ENCODE measurements around the gene LRRC51. TPM values are rescaled to one million over a fixed set of nuclear protein-coding genes. Genes with fewer than 3 reads are reported as not detected.

The LRRC51 gene
- total and polyA plus RNA-seq, 2 donors, result 5.0 to 8.3 TPM

GRCh38 chr11:72103754-72104167, 23.1 kb downstream of the LRRC51 start:
- DNase-seq (ENCODE audit: extremely low spot score), result no peak
- Histone ChIP-seq H3K36me3 (ENCODE audit: insufficient read depth) (no peaks in the 10 kb centered on the region), H3K27ac (ENCODE audit: low read depth) (peak overlapping the region; percentile 83)

GRCh38 chr11:72105888-72106287, 25.2 kb downstream of the LRRC51 start, which contains the start of gene TOMT:
TOMT (plus strand) TSS chr11:72105924; CDS start chr11:72105952, 28 bp downstream.
- no peak for DNase-seq (ENCODE audit: extremely low spot score)
- Histone ChIP-seq H3K4me1 (ENCODE audit: insufficient read depth) (no peaks in the 10 kb centered on the region), H3K36me3 (ENCODE audit: insufficient read depth) (no peaks in the 10 kb centered on the region), H3K4me3 (ENCODE audit: low read depth, low read length) (no peak within 1 kb of the TSS), H3K27ac (ENCODE audit: low read depth) (no peak within 1 kb of the TSS)
- 96% methylated on average over 14 of the region's 14 CpGs for WGBS

More at GRCh38 chr11:72103754-72104167, 23.1 kb downstream of the LRRC51 start:
- Histone ChIP-seq H3K4me1 (ENCODE audit: insufficient read depth) (no peaks in the 10 kb centered on the region), H3K4me3 (ENCODE audit: low read depth, low read length) (no peak overlapping the region)
- WGBS, result 79% methylated on average over 11 of the region's 11 CpGs

GRCh38 chr11:72111300-72112142, 30.9 kb downstream of the LRRC51 start:
- H3K27ac ChIP-seq (ENCODE audit: low read depth), result peak overlapping the region; percentile 91
- H3K36me3 ChIP-seq (ENCODE audit: insufficient read depth), result no peaks in the 10 kb centered on the region
- no peak for DNase-seq (ENCODE audit: extremely low spot score)
- H3K4me1 ChIP-seq (ENCODE audit: insufficient read depth), result no peaks in the 10 kb centered on the region
- 1% methylated on average over 10 of the region's 10 CpGs for WGBS
- peak overlapping the region; percentile 37 for H3K4me3 ChIP-seq (ENCODE audit: low read depth, low read length)

GRCh38 chr11:72112143-72112977, 31.7 kb downstream of the LRRC51 start, which contains the start of gene ANAPC15:
ANAPC15 (minus strand) TSS chr11:72112695; CDS start chr11:72111276, 1,419 bp downstream.
- Histone ChIP-seq H3K4me1 (ENCODE audit: insufficient read depth) (no peaks in the 10 kb centered on the region), H3K36me3 (ENCODE audit: insufficient read depth) (no peaks in the 10 kb centered on the region), H3K4me3 (ENCODE audit: low read depth, low read length) (peak within 1 kb of the TSS; percentile 46), H3K27ac (ENCODE audit: low read depth) (peak within 1 kb of the TSS; percentile 91)
- DNase-seq (ENCODE audit: extremely low spot score), result peak; percentile 100
- under 1% methylated on average over 49 of the region's 49 CpGs for WGBS

GRCh38 chr11:72112978-72113808, 32.5 kb downstream of the LRRC51 start:
- DNase-seq (ENCODE audit: extremely low spot score), result no peak
- Histone ChIP-seq H3K4me3 (ENCODE audit: low read depth, low read length) (peak overlapping the region; percentile 46), H3K27ac (ENCODE audit: low read depth) (peak overlapping the region; percentile 82), H3K36me3 (ENCODE audit: insufficient read depth) (no peaks in the 10 kb centered on the region), H3K4me1 (ENCODE audit: insufficient read depth) (no peaks in the 10 kb centered on the region)
- 60% methylated on average over 9 of the region's 9 CpGs for WGBS

- Histone ChIP-seq H3K27ac (ENCODE audit: low read depth) (no peak overlapping the region), H3K36me3 (ENCODE audit: insufficient read depth) (no peaks in the 10 kb centered on the region), H3K4me3 (ENCODE audit: low read depth, low read length) (no peak overlapping the region), H3K4me1 (ENCODE audit: insufficient read depth) (no peaks in the 10 kb centered on the region)
- no peak for DNase-seq (ENCODE audit: extremely low spot score)
- 98% methylated on average over 1 of the region's 1 CpG for WGBS
Observed at GRCh38 chr11:72114570-72114969, 33.9 kb downstream of the LRRC51 start.

- WGBS, result 90% methylated on average over 6 of the region's 6 CpGs
- Histone ChIP-seq H3K4me3 (ENCODE audit: low read depth, low read length) (no peak overlapping the region), H3K4me1 (ENCODE audit: insufficient read depth) (no peaks in the 10 kb centered on the region), H3K27ac (ENCODE audit: low read depth) (no peak overlapping the region), H3K36me3 (ENCODE audit: insufficient read depth) (no peaks in the 10 kb centered on the region)
- no peak for DNase-seq (ENCODE audit: extremely low spot score)
Observed at GRCh38 chr11:72116019-72116755, 35.5 kb downstream of the LRRC51 start.

- 80% methylated on average over 6 of the region's 6 CpGs for WGBS
- H3K4me3 ChIP-seq (ENCODE audit: low read depth, low read length), result no peak overlapping the region
- no peak overlapping the region for H3K27ac ChIP-seq (ENCODE audit: low read depth)
- H3K4me1 ChIP-seq (ENCODE audit: insufficient read depth), result no peaks in the 10 kb centered on the region
- no peak for DNase-seq (ENCODE audit: extremely low spot score)
- H3K36me3 ChIP-seq (ENCODE audit: insufficient read depth), result no peaks in the 10 kb centered on the region
Observed at GRCh38 chr11:72119198-72119597, 38.5 kb downstream of the LRRC51 start.

- Histone ChIP-seq H3K27ac (ENCODE audit: low read depth) (no peak overlapping the region), H3K4me1 (ENCODE audit: insufficient read depth) (no peaks in the 10 kb centered on the region), H3K4me3 (ENCODE audit: low read depth, low read length) (no peak overlapping the region), H3K36me3 (ENCODE audit: insufficient read depth) (no peaks in the 10 kb centered on the region)
- 76% methylated on average over 2 of the region's 2 CpGs for WGBS
- no peak for DNase-seq (ENCODE audit: extremely low spot score)
Observed at GRCh38 chr11:72120930-72121329, 40.3 kb downstream of the LRRC51 start.

GRCh38 chr11:72122607-72123006, 42.0 kb downstream of the LRRC51 start:
- 86% methylated on average over 1 of the region's 1 CpG for whole genome bisulfite sequencing
- DNase-seq (ENCODE audit: extremely low spot score), result no peak
- Histone ChIP-seq H3K4me3 (ENCODE audit: low read depth, low read length) (no peak overlapping the region), H3K27ac (ENCODE audit: low read depth) (no peak overlapping the region), H3K36me3 (ENCODE audit: insufficient read depth) (no peaks in the 10 kb centered on the region), H3K4me1 (ENCODE audit: insufficient read depth) (no peaks in the 10 kb centered on the region)

- no peak for DNase-seq (ENCODE audit: extremely low spot score)
- 72% methylated on average over 3 of the region's 3 CpGs for WGBS
- no peak overlapping the region for H3K27ac ChIP-seq (ENCODE audit: low read depth)
Observed at GRCh38 chr11:72123117-72123653, 42.5 kb downstream of the LRRC51 start.

GRCh38 chr11:72124046-72124445, 43.4 kb downstream of the LRRC51 start:
- DNase-seq (ENCODE audit: extremely low spot score), result no peak
- Histone ChIP-seq H3K36me3 (ENCODE audit: insufficient read depth) (no peaks in the 10 kb centered on the region), H3K27ac (ENCODE audit: low read depth) (no peak overlapping the region), H3K4me1 (ENCODE audit: insufficient read depth) (no peaks in the 10 kb centered on the region), H3K4me3 (ENCODE audit: low read depth, low read length) (no peak overlapping the region)
- 87% methylated on average over 6 of the region's 6 CpGs for WGBS

More at GRCh38 chr11:72123117-72123653, 42.5 kb downstream of the LRRC51 start:
- Histone ChIP-seq H3K4me3 (ENCODE audit: low read depth, low read length) (no peak overlapping the region), H3K36me3 (ENCODE audit: insufficient read depth) (no peaks in the 10 kb centered on the region), H3K4me1 (ENCODE audit: insufficient read depth) (no peaks in the 10 kb centered on the region)
